EL (cell line): Measurements from ENCODE around the gene FAM221B.

ENCODE experiments used
- DNase-seq: peaks from one replicate; pipeline ENCODE4 v3.0.0-alpha.2; 2016

The FAM221B gene

GRCh38 chr9:35790385-35791296 lies 37.9 kb downstream of the FAM221B start:
- peak; percentile 87 for DNase-seq

DNA sequence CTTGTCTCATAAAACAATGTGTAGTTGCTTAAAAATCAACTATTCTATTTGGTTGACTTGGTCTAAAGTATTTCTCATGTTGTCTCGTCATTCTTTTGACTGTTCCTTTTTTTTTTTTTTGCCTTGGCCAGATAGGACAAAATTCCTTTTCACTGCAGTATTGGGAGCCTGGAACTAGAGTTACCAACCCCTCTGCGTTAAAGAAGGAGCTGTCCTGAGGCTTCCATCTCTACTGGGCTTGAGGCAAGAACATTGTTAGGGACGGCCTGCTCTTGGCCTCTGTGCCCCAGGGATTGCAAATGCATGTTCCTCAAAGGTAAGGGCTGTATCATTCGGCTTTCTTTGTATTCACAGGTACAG lies 38.5 kb downstream of the FAM221B start:
- DNase-seq, result no peak

- no peak for DNase-seq
Observed at GRCh38 chr9:35789541-35789940, 39.0 kb downstream of the FAM221B start.

DNA sequence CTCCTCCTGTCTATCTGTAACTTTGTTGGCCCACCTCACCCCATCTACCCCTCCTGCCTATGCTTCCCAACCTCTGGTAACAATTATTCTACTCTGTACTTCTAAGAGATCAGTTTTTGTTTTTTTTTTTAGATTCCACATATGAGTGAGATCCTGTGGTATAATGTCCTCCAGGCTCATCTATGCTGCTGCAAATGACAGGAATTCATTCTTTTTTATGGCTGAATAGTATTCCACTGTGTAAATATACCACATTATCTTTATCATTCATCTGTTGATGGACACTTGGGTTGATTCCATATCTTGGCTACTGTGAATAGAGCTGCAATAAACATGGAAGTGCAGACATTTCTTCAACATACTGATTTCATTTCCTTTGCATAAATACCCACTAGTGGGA lies 45.1 kb downstream of the FAM221B start:
- no peak for DNase-seq

GRCh38 chr9:35781066-35781465 lies 47.5 kb downstream of the FAM221B start:
- no peak for DNase-seq

DNA sequence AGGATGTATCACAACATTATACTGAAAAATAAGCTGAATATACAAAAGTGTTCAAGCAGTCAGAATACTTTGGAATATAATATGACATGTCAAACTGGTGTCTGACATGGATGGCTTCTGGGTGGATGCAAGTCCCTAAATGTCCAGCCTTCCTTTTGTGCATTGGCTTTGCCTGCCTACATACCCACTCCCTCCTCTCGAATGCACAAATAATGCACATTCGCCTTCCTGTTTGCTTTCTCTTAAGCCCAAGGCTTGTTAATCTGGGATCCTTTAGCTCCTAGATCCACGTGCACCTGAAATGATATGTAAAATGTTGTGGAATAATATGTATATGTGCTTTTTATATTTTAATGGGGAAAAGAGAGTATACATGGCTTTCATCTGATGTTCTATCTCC lies 50.0 kb downstream of the FAM221B start:
- no peak for DNase-seq

GRCh38 chr9:35776018-35776417 lies 52.5 kb downstream of the FAM221B start:
- DNase-seq, result no peak

DNA sequence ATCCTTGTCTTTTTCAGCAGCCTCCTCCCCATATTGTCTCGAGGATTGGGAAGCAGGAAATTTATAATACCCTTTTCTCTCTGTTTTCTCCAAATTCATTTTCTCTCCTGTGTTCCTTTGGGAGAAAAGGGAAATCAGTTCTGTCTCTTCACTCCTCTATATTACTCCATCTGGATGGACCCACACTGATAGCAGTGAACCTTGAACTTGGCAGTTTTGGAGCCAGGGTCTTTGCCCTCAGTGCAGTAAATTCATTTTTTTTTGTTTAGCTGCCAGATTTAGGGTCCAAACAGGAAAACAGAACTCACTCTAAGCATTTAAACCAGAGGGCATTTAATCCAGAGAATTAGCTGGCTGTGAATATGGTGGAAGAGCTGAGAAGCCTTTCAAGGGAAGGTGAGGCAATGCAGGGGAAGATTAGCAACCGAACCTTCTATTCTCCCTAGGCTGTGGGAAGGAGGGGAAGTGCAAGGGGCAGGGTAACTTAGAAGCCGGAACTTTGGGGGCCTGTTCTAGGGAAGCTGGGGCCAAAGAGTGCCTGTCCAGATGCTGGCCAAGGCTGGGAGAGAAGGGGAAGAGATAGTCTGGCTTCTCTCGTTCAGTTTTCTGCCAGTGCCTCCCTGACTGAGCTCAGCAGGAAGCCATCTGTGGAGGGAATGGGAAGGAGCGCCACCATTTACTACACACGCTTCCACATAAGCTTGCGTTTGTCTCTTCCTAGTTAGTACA lies 53.5 kb downstream of the FAM221B start:
- no peak for DNase-seq

DNA sequence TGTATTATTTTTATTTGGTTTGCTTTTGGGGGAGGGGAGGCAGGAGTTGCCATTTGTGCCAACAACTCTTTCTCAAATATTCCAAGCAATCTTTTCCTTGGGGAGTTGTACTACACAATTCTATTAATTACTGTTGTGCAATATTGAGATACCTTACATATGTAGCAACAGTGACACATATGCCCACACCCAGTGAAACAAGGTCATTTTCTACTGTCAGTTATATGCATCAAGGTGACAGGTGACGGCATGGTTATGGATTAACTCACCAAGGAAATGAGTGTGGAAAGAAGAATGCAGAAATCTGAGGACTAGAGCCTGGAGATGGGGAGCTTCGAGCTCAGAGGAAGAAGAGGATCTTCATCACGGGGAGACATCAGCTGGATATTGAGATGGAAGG lies 56.6 kb downstream of the FAM221B start:
- no peak for DNase-seq

- DNase-seq, result no peak
Observed at GRCh38 chr9:35771534-35771933, 57.0 kb downstream of the FAM221B start.

GRCh38 chr9:35771075-35771433 lies 57.5 kb downstream of the FAM221B start:
- no peak for DNase-seq

DNA sequence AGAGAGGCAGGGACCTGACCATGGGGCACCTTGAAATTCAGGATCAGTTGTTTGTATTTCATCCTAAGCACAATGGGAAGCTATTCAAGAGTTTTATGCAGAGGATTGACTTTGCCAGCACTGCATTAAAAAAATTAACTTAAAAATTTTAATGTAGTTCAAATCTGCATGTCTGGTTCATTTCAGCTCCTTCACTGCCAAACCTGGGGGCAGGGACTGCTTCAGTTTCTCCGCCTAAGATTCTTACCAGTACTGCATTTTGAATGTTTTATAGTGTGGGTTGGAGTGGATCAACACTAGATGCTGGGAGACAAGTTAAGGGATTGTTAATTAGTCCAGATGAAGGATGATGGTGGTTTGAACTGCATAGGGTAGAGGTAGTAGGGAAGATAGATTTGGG lies 58.8 kb downstream of the FAM221B start:
- DNase-seq, result no peak

DNA sequence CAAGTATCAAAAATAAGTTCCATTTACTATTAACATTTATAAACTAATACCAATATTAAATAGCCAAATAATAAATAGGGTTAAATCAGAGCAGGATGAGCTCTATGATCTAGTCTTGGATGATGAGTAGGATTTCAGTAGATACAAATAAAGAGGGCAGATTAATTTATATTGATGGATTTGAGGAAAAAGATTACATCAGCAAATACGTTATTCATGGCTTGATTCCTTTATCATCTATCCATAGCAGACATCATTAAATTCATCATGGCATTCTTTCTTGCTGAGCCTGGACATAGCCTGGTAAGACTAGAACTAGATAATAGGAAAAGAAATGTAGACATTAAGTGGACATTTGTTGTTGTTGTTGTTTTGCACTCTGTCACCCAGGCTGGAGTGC lies 61.1 kb downstream of the FAM221B start:
- DNase-seq, result no peak

DNA sequence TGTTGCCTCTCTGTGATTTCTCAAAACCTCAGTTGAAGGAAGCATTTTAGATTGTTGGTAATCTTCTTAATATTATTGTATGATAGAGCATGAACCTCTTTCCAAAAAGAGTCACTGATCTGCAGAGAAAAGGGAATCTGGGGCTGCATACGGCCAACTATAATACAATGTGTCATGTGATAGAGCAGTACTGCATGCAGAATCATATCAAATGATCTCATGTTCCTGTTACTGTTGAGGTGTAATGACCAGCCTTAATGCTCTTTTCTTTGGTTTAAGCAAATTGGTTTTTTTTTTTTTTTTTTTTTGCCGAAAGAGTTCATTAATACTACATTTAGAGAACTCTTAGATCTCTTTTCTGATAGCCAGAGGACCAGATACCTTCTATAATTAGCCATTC lies 61.5 kb downstream of the FAM221B start:
- DNase-seq, result no peak
